GM18868 (cell line): ENCODE data around the gene SHH.

Experiments
- ATAC-seq: cut with Tn5 transposase; IDR thresholded peaks from one replicate; pipeline ENCODE4 v1.9.1; 2021; ENCODE audit warnings: mild to moderate bottlenecking, moderate library complexity; ENCODE audit not compliant: unreplicated experiment

The SHH gene

GRCh38 chr7:155795401-155795800 is 16.9 kb downstream of the SHH start:
- no peak for ATAC-seq

DNA sequence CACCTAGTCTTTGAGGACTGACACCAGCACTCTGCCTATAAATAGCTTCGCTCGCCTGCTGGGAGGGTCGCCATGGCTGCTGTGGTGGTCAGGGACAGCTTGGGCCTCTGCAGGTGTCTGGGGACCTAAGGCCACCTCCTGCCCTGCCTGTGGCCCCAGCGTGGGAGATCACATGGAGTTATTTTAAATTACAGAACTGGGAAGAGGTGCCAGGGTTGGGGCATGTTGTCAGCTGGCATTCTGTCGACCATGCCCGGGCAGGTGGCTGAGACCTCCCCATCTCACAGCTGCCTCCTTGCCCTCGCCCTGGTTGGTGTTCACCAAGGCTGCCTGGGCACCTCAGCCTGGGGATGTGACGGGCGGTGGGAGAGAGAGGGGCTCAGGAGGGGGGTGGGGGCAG is 18.1 kb downstream of the SHH start:
- ATAC-seq = no peak

DNA sequence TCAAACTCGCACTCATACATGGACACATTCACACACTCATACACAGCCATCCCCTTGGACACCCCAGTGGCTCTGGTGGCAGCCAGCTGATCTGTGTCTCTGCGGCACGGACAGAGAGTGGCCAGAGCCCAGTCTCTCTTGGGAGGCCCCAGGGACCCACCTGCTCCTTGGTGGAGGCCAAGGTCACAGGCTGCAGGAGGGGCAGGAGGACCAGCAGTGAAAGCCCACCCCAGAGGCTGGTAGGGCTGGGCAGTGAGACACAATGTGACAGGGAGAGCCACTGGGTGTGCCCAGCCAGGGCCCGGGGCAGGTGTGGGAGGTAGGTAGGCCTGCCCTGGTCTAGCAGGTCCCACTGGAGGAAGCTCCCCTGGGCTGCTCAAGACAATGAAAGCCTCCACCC is 18.5 kb downstream of the SHH start:
- no peak for ATAC-seq

GRCh38 chr7:155792999-155793560 is 19.2 kb downstream of the SHH start:
- ATAC-seq = no peak

DNA sequence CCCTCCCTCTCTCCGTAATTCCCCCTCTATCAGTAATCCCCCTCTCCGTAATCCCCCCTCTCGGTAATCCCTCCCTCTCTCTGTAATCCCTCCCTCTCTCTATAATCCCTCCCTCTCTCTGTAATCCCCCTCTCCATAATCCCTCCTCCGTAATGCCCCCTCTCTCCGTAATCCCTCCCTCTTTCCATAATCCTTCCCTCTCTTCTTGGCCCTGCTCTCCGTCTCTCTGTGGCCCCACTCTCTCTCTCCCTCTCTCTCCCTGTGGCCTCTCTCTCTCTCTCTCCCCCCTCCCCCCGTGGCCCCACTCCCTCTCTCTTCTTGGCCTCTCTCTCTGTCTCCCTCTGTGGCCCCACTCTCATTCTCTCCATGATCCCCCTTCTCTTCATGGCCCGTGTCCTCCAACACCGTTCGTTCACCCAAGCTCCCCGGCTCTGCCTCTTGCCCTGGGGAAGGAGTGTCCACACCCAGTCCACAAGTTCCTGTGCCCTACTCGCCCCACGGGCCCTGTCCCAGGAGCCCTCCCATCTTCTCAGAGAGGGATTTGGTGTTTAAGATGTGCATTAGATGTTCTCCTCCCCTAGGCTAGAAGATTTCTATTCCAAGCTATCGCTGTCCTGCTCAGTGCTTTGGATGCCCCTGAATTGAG is 19.8 kb downstream of the SHH start:
- ATAC-seq = no peak

- ATAC-seq = no peak
These were observed 20.4 kb downstream of the SHH start for GRCh38 chr7:155791836-155792235.

GRCh38 chr7:155791214-155791737 is 21.0 kb downstream of the SHH start:
- no peak for ATAC-seq

- no peak for ATAC-seq
These were observed 21.6 kb downstream of the SHH start for GRCh38 chr7:155790666-155791065.

GRCh38 chr7:155789001-155789725 is 23.1 kb downstream of the SHH start:
- ATAC-seq = no peak

DNA sequence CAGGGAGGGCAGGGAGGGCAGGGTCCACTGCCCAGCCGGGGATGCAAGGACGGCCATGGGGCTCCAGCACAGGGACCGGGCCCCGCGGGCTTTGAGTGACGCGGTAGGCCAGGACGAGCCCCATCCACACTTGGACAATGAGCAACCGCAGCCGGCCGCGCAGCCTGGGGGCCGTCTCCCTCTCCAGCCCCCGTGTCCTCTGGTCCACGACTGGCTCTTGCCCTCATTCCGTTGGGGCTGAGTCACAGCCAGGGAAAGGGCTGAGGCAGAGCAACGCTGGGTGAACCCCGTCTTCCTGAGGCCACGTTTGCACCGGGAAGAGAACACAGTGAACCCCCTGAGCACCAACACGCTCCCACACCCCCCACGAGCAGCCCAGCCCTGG is 23.7 kb downstream of the SHH start:
- no peak for ATAC-seq

GRCh38 chr7:155787171-155787851 is 25.0 kb downstream of the SHH start:
- no peak for ATAC-seq

- ATAC-seq = no peak
These were observed 25.8 kb downstream of the SHH start for GRCh38 chr7:155786491-155786890.

DNA sequence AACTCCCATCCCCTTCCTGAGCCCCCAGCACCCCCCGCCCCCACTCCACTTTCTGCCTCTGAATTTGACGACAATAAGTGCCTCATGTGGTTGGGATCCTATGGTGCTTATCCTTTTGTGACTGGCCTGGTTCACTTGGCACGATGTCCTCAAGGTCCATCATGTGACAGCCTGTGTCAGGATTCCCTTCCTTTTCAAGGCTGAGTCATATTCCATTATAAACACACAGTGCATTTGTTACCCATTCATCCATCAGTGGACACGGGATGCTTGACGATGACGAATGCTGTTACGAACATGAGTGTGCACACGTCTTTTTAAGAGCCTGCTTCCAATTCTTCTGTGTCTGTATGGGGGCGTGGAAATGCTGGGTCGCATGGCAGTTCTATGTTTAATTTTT is 26.7 kb downstream of the SHH start:
- ATAC-seq = no peak

GRCh38 chr7:155782466-155782865 is 29.8 kb downstream of the SHH start:
- no peak for ATAC-seq

- ATAC-seq = no peak
These were observed 30.8 kb downstream of the SHH start for GRCh38 chr7:155781433-155781832.

DNA sequence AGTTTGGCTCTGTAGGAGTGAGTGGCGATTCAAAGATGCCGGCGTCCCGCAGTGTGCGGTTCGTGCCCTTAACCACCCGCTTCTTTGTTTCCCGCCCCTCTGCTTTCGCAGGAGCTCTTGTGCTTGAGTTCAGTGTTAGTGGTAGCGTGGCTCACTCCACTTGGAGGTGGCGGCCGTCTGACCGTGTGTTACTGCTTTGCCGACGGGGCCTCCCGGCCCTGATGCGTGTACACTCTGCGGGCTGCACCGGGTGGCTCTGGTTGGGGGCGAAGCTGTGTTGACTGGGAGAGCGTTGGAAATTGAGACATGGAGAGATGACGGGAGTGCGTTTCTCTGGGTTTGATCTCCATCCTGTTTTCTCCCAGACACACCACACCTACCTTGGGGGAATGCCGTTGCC is 31.4 kb downstream of the SHH start:
- no peak for ATAC-seq

GRCh38 chr7:155778349-155778748 is 33.9 kb downstream of the SHH start:
- ATAC-seq = no peak

DNA sequence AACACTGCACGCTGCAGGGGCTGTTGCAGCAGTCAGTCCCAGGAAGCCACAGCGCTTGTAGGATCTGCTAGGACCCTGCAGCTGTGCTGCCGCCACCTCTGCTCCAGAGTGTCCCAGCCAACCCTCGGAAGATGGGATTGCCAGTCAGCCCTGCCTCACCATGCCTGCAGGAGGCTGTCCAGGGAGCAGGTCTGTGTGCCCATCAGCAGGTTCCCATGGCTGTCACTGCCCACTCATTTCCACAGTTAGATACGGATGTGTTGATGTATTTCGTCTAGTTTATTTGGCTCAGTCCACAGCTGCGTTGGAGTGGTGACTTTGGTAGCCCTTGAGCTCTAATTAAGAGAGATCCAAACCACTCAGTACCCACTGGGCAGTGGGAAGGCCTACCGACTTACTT is 35.7 kb downstream of the SHH start:
- ATAC-seq = no peak

DNA sequence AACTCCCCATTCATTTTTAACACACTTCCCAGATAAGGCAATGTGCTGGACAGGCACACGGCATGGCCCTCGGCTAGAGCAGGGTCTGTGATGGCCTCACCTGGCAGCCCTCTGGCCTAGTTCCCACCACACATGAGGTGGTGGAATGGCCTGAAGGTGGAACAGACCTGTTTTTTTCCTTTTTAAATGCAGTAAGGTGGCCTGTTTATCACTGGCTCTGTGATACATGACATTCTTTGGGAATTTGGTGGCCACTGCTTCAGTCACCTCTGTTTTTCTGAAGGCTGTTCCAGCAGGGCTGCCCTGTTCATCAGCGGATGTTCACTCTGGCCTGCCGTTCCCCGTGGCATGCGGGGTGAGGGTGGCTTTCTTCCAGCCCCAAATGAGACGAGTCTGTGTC is 36.6 kb downstream of the SHH start:
- ATAC-seq = no peak

DNA sequence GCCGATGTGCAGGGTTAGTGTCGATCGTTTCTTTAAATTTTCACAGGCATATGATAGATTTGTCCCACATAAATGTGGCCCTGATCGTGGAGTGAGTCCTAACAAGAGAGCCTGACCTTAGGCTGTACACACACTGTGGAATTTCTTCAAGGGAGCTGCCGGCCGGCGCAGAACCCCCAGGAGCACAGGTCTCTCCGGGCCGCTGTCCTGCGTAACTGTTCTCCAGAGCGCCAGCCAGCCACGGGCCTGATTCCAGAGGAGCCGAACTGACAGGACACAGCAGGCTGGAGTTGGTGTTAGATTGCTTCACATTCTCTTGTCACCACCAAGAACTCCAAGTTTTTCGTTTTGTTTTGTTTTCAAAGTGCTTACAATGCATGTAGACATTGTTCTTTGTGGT is 37.3 kb downstream of the SHH start:
- ATAC-seq = no peak

DNA sequence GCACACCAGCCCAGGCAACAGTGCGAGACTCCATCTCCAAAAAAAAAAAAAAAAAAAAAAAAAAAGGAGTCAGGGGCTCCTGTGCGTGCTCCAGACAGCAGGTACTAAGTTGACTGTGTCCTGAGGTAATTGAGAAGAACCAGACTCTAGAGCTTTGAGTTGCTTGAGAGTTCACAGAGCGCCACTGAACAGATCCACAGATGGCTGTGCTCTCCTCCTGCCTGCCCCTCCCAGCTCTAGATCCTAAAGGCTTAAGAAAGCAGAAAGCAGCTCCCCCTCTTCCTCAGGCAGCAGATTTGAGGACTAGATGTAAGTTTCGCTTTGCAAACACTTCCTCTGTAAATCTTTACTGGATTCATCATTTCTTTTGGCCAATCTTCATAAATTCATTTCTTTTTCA is 38.7 kb downstream of the SHH start:
- no peak for ATAC-seq

GRCh38 chr7:155770241-155770640 is 42.0 kb downstream of the SHH start:
- no peak for ATAC-seq
